Measurements from ENCODE around the gene PLA2G6.

The PLA2G6 gene

DNA sequence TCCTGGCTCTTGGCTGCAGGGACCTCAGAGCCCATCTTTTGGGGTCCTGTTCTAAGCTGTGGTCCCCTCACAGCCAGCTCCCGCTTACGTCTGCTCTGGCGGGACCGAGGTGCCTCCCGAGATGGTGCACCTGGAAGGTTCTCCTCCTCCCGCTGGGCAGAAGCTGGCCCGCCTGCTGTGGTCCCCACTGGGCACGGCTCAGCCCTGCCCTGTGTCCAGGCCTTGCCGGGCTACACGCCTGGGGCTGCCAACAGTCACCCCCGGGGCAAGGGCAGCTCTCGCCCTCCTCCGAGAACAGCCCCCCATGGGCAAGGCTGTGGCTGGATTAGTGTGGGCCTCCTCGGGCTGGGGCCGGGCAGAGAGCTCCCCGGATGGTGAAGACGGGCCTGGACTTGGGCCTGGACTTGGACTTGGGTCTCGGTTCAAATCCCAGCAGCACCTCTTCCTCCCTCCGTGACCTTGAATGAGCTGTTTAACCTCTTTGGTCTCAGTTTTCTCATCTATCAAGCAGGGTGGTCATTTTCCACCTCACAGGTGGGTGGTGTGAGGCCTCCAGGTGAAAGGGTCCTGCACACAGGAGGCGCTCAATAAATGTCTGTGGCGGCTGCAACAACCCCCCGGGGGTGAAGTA is 72.1 kb downstream of the PLA2G6 start:
- DNase-seq (ENCODE audit: low read depth, low spot score), result no peak

GRCh38 chr22:38108561-38109319 is 72.9 kb downstream of the PLA2G6 start:
- no peak for DNase-seq (ENCODE audit: low read depth, low spot score)

GRCh38 chr22:38107692-38108515 is 73.7 kb downstream of the PLA2G6 start:
- DNase-seq (ENCODE audit: low read depth, low spot score), result no peak

- no peak for DNase-seq (ENCODE audit: low read depth, low spot score)
Measured at GRCh38 chr22:38106814-38107578, 74.6 kb downstream of the PLA2G6 start.

DNA sequence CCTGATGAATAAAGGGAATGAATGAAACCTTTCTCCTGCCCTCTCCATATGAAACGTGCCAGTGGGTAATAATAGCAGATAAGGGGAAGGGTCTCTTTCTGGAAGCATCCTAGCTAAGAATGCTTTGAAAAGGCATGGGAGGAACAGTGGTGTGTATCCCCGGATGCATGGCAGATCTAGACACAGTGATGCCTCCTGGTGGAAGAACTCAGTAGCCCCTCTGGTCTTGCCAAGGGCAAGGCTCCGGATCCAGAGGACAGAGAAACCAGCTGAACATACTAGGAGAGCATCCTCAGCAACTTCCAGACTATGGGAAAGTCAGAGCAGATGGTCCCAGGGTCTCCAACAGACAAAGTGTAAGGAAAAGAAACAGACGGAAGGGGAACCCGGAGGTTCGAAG is 77.5 kb downstream of the PLA2G6 start:
- no peak for DNase-seq (ENCODE audit: low read depth, low spot score)

DNA sequence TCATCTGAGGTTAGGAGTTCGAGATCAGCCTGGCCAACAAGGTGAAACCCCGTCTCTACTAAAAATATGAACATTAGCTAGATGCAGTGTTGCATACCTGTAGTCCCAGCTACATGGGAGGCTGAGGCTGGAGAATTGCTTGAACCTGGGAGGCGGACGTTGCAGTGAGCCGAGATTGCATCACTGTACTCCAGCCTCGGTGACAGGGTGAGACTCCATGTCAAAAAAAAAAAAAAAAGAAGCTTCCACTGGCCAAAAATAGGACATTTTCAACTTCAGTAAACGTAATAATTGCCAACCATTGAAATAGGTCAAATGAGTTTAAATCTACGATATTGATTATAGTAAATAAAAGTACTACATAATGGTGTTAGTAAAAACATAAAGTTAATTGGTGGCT is 78.0 kb downstream of the PLA2G6 start:
- no peak for DNase-seq (ENCODE audit: low read depth, low spot score)

DNA sequence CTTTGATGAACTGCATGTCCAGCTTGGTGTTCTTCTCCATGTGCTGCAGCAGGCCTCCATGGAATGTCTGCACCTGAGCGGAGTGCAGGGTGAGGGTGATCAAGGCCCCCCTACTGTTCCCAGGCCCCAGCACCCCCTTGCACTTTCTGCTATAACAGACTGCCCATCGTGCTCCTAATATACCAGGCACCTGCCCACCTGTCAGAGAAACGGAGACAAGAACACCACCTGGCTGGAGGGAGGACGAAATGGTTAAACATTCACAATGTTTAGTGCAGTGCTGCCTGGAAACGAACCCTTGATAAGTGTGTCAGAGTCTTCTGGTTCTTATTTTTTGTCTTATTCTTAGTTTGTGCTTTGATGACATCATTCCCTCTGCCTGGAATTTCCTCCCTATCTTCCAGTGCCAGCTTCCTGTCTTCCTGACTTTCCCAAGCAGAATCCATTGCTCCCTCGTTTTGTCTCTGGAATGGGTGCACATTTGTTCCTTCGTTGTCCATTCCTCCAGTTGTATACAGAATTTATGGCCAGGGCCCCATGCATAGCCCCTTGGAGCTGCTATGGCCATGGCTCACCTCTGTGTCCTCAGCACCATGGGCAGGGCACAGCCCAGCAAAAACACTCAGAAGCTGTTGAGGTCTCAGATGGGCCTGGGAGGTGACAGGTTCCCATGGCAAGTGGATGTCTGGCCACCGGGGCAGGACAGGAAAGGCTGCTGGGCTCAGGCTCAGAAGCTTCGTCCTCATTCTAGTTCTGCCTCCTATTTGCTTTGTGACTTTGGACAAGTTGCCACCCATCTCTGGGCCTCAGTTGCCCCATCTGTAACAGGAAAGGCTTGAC is 83.0 kb downstream of the PLA2G6 start:
- no peak for DNase-seq (ENCODE audit: low read depth, low spot score)

GRCh38 chr22:38097557-38098409 is 83.8 kb downstream of the PLA2G6 start:
- DNase-seq (ENCODE audit: low read depth, low spot score), result no peak

DNA sequence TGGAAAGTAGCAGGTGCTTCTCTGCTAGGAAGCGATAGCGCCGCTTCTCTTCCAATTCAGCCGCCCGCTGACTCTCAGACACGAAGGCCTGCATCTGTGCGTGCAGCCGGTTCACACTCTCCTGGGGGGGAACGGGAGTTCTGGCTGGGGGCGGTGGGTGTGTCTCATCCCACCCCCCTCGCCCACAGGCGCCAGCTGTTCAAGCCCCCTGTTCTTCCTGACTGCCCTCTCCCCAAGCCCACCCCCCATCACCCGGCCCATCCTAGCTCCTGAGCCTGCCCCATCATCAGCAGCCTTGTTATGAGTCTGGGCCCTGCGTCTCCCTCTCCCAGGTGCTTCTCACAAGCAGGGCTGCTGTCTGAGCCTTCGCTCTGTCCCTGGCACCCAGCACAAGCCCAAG is 84.6 kb downstream of the PLA2G6 start:
- no peak for DNase-seq (ENCODE audit: low read depth, low spot score)

- no peak for DNase-seq (ENCODE audit: low read depth, low spot score)
Measured at GRCh38 chr22:38089474-38089851, 92.2 kb downstream of the PLA2G6 start.

GRCh38 chr22:38088629-38089473 is 92.8 kb downstream of the PLA2G6 start:
- DNase-seq (ENCODE audit: low read depth, low spot score), result no peak

DNA sequence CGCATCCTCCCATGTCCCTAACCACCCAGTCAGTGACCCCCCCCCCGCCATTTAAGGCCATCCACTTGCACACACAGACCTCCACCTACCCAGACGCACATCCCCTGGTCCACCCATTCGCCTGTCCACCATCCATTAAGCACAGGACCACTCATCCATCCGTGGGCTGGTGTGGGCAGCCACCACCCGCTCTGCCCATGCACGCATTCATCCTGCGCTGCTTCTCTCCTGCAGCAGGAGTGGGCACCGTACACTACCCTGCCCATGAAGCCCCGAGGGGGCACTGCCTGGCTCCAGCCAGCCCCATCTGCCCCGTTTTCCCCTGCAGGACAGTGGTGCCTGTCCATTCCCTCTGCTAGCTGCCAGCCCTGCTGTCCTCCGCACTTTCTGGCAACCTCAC is 93.8 kb downstream of the PLA2G6 start:
- no peak for DNase-seq (ENCODE audit: low read depth, low spot score)

DNA sequence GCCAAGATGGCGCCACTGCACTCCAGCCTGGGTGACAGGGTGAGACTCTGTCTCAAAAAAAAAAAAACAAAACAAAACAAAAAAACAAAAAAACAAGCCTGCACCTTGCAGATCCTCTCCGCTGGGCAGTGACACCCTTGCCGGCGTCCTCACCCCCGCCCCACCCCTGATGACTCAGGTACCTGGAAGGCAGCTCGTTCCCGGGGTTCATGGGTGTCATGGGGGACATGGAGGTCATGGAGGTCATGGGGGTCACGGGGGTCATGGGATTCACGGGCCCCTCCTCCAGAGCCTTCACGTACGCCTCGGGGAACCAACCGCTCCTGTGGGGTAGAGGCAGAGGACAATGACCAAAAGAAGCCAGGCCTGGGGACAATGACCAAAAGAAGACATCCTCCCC is 94.7 kb downstream of the PLA2G6 start:
- DNase-seq (ENCODE audit: low read depth, low spot score), result no peak

GRCh38 chr22:38086001-38086845 is 95.4 kb downstream of the PLA2G6 start:
- DNase-seq (ENCODE audit: low read depth, low spot score), result no peak

DNA sequence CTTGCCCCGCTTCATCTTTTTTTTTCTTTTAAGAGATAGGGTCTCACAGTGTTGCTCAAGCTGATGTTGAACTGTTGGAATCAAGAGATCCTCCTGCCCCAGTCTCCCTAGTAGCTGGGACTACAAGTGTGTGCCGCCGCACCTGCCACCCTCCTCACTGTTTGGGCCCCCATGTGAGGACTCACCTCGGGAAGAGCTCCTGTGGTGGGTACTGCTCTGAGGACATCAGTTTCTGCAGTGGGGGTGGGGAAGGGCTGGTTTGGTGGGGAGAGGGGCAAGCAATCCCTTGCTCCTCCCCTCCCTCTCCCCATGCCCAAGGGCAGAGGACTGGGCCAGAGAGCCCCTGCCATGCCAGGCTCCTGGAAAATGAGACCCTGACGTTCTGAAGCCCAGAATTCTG is 96.1 kb downstream of the PLA2G6 start:
- DNase-seq (ENCODE audit: low read depth, low spot score), result no peak

GRCh38 chr22:38085056-38085455 is 96.6 kb downstream of the PLA2G6 start:
- no peak for DNase-seq (ENCODE audit: low read depth, low spot score)

DNA sequence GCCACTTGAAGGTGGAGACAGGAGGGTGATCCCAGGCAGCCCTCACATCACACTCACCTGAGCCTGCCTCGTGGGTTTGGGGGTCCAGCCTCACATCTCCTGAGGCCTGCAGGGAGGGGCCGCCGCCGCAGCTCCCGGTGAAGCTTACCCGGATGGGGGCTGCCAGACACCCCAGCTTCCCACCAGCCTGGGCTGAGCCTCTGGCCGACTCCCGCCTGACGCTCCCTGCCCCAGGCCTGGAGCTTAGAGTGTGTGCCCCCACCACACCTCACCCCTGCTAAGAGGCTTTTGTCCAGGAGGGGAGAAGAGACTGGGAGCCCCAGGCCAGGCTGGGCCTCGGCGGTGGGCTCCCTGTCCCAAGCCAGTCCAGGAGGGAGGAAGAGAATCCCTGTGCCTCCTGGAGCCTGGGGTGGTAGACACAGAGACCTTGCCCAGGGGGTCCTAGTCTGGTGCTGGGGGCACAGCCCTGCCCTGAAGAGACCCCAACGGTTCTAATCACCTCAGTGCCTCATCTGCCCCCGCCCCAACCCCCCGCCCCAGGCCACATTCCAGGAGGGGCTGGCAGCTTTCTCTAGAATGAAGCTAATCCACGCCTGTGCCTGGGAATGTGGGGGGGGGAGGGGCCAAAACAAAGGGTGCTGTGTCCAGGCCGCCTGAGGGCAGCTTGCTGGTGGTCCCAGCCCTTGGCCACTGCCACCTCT is 97.5 kb downstream of the PLA2G6 start, which contains the start of gene SLC16A8:
Gene SLC16A8, minus strand, starts transcription at position 254 of the 701 bp plus-strand sequence. CDS start 1,311 bp downstream, outside the sequence.
- no peak for DNase-seq (ENCODE audit: low read depth, low spot score)

Measured in activated CD4-positive, CD25-positive, alpha-beta regulatory T cell treated with anti-CD3 and anti-CD28 coated beads, Interleukin-2, amount 50 U/mL, for 16 hours (primary cell).